Measurements from ENCODE around the gene ADPRHL1. TPM values are rescaled to one million over a fixed set of nuclear protein-coding genes. Genes with fewer than 3 reads are reported as not detected.

ADPRHL1 gene
- total RNA-seq, 1 donor from 2014 or later, result 3.1 TPM

GRCh38 chr13:113399755-113400149 is 53.5 kb downstream of the ADPRHL1 start:
- H3K4me1 Mint-ChIP-seq (ENCODE audit: low read depth, unreplicated experiment), result peaks cover 8% of the 10 kb centered on the region
- no peaks in the 10 kb centered on the region for H3K9me3 Mint-ChIP-seq (ENCODE audit: unreplicated experiment)
- no peak overlapping the region for H3K4me3 Mint-ChIP-seq (ENCODE audit: unreplicated experiment)
- no peak overlapping the region for H3K4me3 ChIP-seq (ENCODE audit: insufficient read depth, low read depth, low read length)
- FAIRE-seq (no peak), DNase-seq (ENCODE audit: low read depth) (no peak)
- peak overlapping the region; percentile 62 for H3K27ac ChIP-seq (ENCODE audit: low read depth, low read length)
- TF ChIP-seq CTCF (IDR thresholded peaks at IDR 0.05; ENCODE audit: insufficient read depth, low read depth, low read length) (no peak), EZH2 (IDR thresholded peaks at IDR 0.05; ENCODE audit: insufficient read depth, low read length) (no peak)
- H2AFZ ChIP-seq (ENCODE audit: low read depth, low read length), result peak overlapping the region; percentile 12
- H3K79me2 ChIP-seq (ENCODE audit: insufficient read depth, low read length), result no peaks in the 10 kb centered on the region
- no peak overlapping the region for H3K27ac Mint-ChIP-seq (ENCODE audit: unreplicated experiment)
- H3K9ac ChIP-seq (ENCODE audit: low read length), result peak overlapping the region; percentile 56
- H3K36me3 Mint-ChIP-seq (ENCODE audit: low read depth, unreplicated experiment), result no peaks in the 10 kb centered on the region
- H3K4me2 ChIP-seq (ENCODE audit: low read length), result peak overlapping the region; percentile 74
- H4K20me1 ChIP-seq (ENCODE audit: insufficient read depth, low read length), result no peaks in the 10 kb centered on the region
- no peaks in the 10 kb centered on the region for H3K9me3 ChIP-seq (ENCODE audit: insufficient read depth, low read depth, low read length)
- H3K27me3 ChIP-seq (ENCODE audit: insufficient read depth, low read length), result no peaks in the 10 kb centered on the region
- H3K36me3 ChIP-seq (ENCODE audit: insufficient read depth, low read length), result no peaks in the 10 kb centered on the region
- peaks cover 17% of the 10 kb centered on the region for H3K4me1 ChIP-seq (ENCODE audit: insufficient read depth, low read length)
- peaks cover 21% of the 10 kb centered on the region for H3K27me3 Mint-ChIP-seq (ENCODE audit: low read depth, unreplicated experiment)

- Mint-ChIP-seq H3K4me1 (ENCODE audit: low read depth, unreplicated experiment) (peaks cover 8% of the 10 kb centered on the region), H3K36me3 (ENCODE audit: low read depth, unreplicated experiment) (no peaks in the 10 kb centered on the region), H3K27me3 (ENCODE audit: low read depth, unreplicated experiment) (peaks cover 21% of the 10 kb centered on the region), H3K9me3 (ENCODE audit: unreplicated experiment) (no peaks in the 10 kb centered on the region), H3K4me3 (ENCODE audit: unreplicated experiment) (no peak overlapping the region), H3K27ac (ENCODE audit: unreplicated experiment) (no peak overlapping the region)
- no peaks in the 10 kb centered on the region for H3K9me3 ChIP-seq (ENCODE audit: insufficient read depth, low read depth, low read length)
- H3K4me1 ChIP-seq (ENCODE audit: insufficient read depth, low read length), result peaks cover 17% of the 10 kb centered on the region
- no peaks in the 10 kb centered on the region for H4K20me1 ChIP-seq (ENCODE audit: insufficient read depth, low read length)
- H3K27ac ChIP-seq (ENCODE audit: low read depth, low read length), result peak overlapping the region; percentile 62
- H3K9ac ChIP-seq (ENCODE audit: low read length), result peak overlapping the region; percentile 56
- DNase-seq (ENCODE audit: low read depth) (peak; percentile 59), FAIRE-seq (no peak)
- H3K79me2 ChIP-seq (ENCODE audit: insufficient read depth, low read length), result no peaks in the 10 kb centered on the region
- no peaks in the 10 kb centered on the region for H3K36me3 ChIP-seq (ENCODE audit: insufficient read depth, low read length)
- no peak overlapping the region for H3K4me3 ChIP-seq (ENCODE audit: insufficient read depth, low read depth, low read length)
- TF ChIP-seq EZH2 (IDR thresholded peaks at IDR 0.05; ENCODE audit: insufficient read depth, low read length) (no peak), CTCF (IDR thresholded peaks at IDR 0.05; ENCODE audit: insufficient read depth, low read depth, low read length) (no peak)
- peak overlapping the region; percentile 74 for H3K4me2 ChIP-seq (ENCODE audit: low read length)
- H3K27me3 ChIP-seq (ENCODE audit: insufficient read depth, low read length), result no peaks in the 10 kb centered on the region
- H2AFZ ChIP-seq (ENCODE audit: low read depth, low read length), result peak overlapping the region; percentile 44
These were observed 54.1 kb downstream of the ADPRHL1 start for GRCh38 chr13:113398963-113399754.
